ENCODE measurements around the gene MAPK8IP3.

Gene MAPK8IP3

GRCh38 chr16:1673424-1674151, 32.4 kb upstream of the MAPK8IP3 start:
- no peak for TF ChIP-seq EZH2 (IDR thresholded peaks at IDR 0.05; ENCODE audit: borderline replicate concordance, low read depth, low read length, severe bottlenecking)
- TF ChIP-seq CTCF (IDR thresholded peaks at IDR 0.05; ENCODE audit: borderline replicate concordance, extremely low read depth, low read length, poor library complexity, severe bottlenecking), result no peak
- Histone ChIP-seq H3K27ac (ENCODE audit: low read length) (no peak overlapping the region), H3K36me3 (ENCODE audit: insufficient read depth, low read length) (peaks cover 73% of the 10 kb centered on the region), H3K4me3 (ENCODE audit: low read depth in 1 of 2, low read length in 2 of 2) (no peak overlapping the region), H3K4me2 (ENCODE audit: insufficient read depth, low read length) (no peak overlapping the region), H3K9me3 (ENCODE audit: insufficient read depth, low read length, severe bottlenecking) (no peaks in the 10 kb centered on the region), H3K79me2 (ENCODE audit: insufficient read depth, low read length) (peaks cover 5% of the 10 kb centered on the region), H2AFZ (ENCODE audit: low read depth, low read length) (no peak overlapping the region), H3K9ac (ENCODE audit: low read depth, low read length) (no peak overlapping the region), H3K27me3 (ENCODE audit: insufficient read depth, low read length, poor library complexity) (no peaks in the 10 kb centered on the region), H4K20me1 (ENCODE audit: insufficient read depth, low read length) (peaks cover 4% of the 10 kb centered on the region; the same call in 1 of the 2 replicates), H3K4me1 (ENCODE audit: insufficient read depth, low read length) (peaks cover 10% of the 10 kb centered on the region)
- ATAC-seq (ENCODE audit: insufficient read depth, low read depth) (no peak), DNase-seq (no peak)

- Histone ChIP-seq H3K9me3 (ENCODE audit: insufficient read depth, low read length, severe bottlenecking) (no peaks in the 10 kb centered on the region), H3K9ac (ENCODE audit: low read depth, low read length) (no peak overlapping the region), H3K36me3 (ENCODE audit: insufficient read depth, low read length) (peaks cover 66% of the 10 kb centered on the region), H3K4me2 (ENCODE audit: insufficient read depth, low read length) (no peak overlapping the region), H3K79me2 (ENCODE audit: insufficient read depth, low read length) (peaks cover 12% of the 10 kb centered on the region), H4K20me1 (ENCODE audit: insufficient read depth, low read length) (peaks cover 4% of the 10 kb centered on the region; the same call in 1 of the 2 replicates), H3K27ac (ENCODE audit: low read length) (no peak overlapping the region), H3K4me1 (ENCODE audit: insufficient read depth, low read length) (peaks cover 16% of the 10 kb centered on the region), H3K27me3 (ENCODE audit: insufficient read depth, low read length, poor library complexity) (no peaks in the 10 kb centered on the region), H3K4me3 (ENCODE audit: low read depth in 1 of 2, low read length in 2 of 2) (no peak overlapping the region), H2AFZ (ENCODE audit: low read depth, low read length) (no peak overlapping the region)
- TF ChIP-seq CTCF (IDR thresholded peaks at IDR 0.05; ENCODE audit: borderline replicate concordance, extremely low read depth, low read length, poor library complexity, severe bottlenecking) (no peak), EZH2 (IDR thresholded peaks at IDR 0.05; ENCODE audit: borderline replicate concordance, low read depth, low read length, severe bottlenecking) (no peak)
- DNase-seq, result no peak
- ATAC-seq (ENCODE audit: insufficient read depth, low read depth), result no peak
Measured at GRCh38 chr16:1674306-1674705, 31.7 kb upstream of the MAPK8IP3 start.

GRCh38 chr16:1674751-1675664, 31.0 kb upstream of the MAPK8IP3 start:
- ATAC-seq (ENCODE audit: insufficient read depth, low read depth) (no peak), DNase-seq (no peak)
- H3K4me3 ChIP-seq (ENCODE audit: low read depth in 1 of 2, low read length in 2 of 2), result no peak overlapping the region
- H3K9ac ChIP-seq (ENCODE audit: low read depth, low read length), result no peak overlapping the region
- peaks cover 10% of the 10 kb centered on the region for H4K20me1 ChIP-seq (ENCODE audit: insufficient read depth, low read length)
- no peaks in the 10 kb centered on the region for H3K27me3 ChIP-seq (ENCODE audit: insufficient read depth, low read length, poor library complexity)
- H2AFZ ChIP-seq (ENCODE audit: low read depth, low read length), result no peak overlapping the region
- peaks cover 62% of the 10 kb centered on the region for H3K36me3 ChIP-seq (ENCODE audit: insufficient read depth, low read length)
- peaks cover 23% of the 10 kb centered on the region for H3K4me1 ChIP-seq (ENCODE audit: insufficient read depth, low read length)
- peaks cover 19% of the 10 kb centered on the region for H3K79me2 ChIP-seq (ENCODE audit: insufficient read depth, low read length)
- H3K27ac ChIP-seq (ENCODE audit: low read length), result no peak overlapping the region
- no peaks in the 10 kb centered on the region for H3K9me3 ChIP-seq (ENCODE audit: insufficient read depth, low read length, severe bottlenecking)
- H3K4me2 ChIP-seq (ENCODE audit: insufficient read depth, low read length), result no peak overlapping the region
- TF ChIP-seq CTCF (IDR thresholded peaks at IDR 0.05; ENCODE audit: borderline replicate concordance, extremely low read depth, low read length, poor library complexity, severe bottlenecking), result no peak
- TF ChIP-seq EZH2 (IDR thresholded peaks at IDR 0.05; ENCODE audit: borderline replicate concordance, low read depth, low read length, severe bottlenecking), result no peak

All from DND-41 (cell line).